BLaER1 (cell line): ENCODE data around the gene TMEM203.

Source experiments
- H3K27ac ChIP-seq: shearing (Covaris generic); formaldehyde crosslinking; 2 replicates; pipeline ENCODE4 v1.8.1; 2022
- H3K27me3 ChIP-seq: shearing (Covaris generic); formaldehyde crosslinking; 2 replicates; pipeline ENCODE4 v1.8.1; 2022
- H3K36me3 ChIP-seq: shearing (Covaris generic); formaldehyde crosslinking; 2 replicates; pipeline ENCODE4 v1.8.1; 2022
- H3K4me1 ChIP-seq: shearing (Covaris generic); formaldehyde crosslinking; 2 replicates; pipeline ENCODE4 v1.8.1; 2022
- H3K4me2 ChIP-seq: shearing (Covaris generic); formaldehyde crosslinking; 2 replicates; pipeline ENCODE4 v1.8.1; 2022
- H3K4me3 ChIP-seq: shearing (Covaris generic); formaldehyde crosslinking; 2 replicates; pipeline ENCODE4 v1.8.1; 2022
- H3K9ac ChIP-seq: shearing (Covaris generic); formaldehyde crosslinking; 2 replicates; pipeline ENCODE4 v1.8.1; 2022
- H3K9me3 ChIP-seq: shearing (Covaris generic); formaldehyde crosslinking; 2 replicates; pipeline ENCODE4 v1.8.1; 2022
- H4K20me1 ChIP-seq: shearing (Covaris generic); formaldehyde crosslinking; 2 replicates; pipeline ENCODE4 v1.8.1; 2022
- Cebpa-rat ChIP-seq: shearing (Covaris generic); IDR thresholded peaks from 2 replicates; pipeline ENCODE4 v1.8.1; 2022

Gene TMEM203

GRCh38 chr9:137162505-137163364 lies 42.7 kb downstream of the TMEM203 start:
- Histone ChIP-seq H3K4me2 (no peak overlapping the region), H3K27ac (no peak overlapping the region)

GRCh38 chr9:137161558-137162486 lies 43.6 kb downstream of the TMEM203 start:
- H3K9me3 ChIP-seq = no peaks in the 10 kb centered on the region
- H3K36me3 ChIP-seq = peaks cover 21% of the 10 kb centered on the region; the same call in 1 of the 2 replicates
- H3K27me3 ChIP-seq = peaks cover 5% of the 10 kb centered on the region; the same call in 1 of the 2 replicates
- peaks cover 46% of the 10 kb centered on the region for H4K20me1 ChIP-seq
- H3K4me2 ChIP-seq = no peak overlapping the region
- no peak for TF ChIP-seq Cebpa-rat
- H3K9ac ChIP-seq = no peak overlapping the region
- H3K4me3 ChIP-seq = no peak overlapping the region
- no peak overlapping the region for H3K27ac ChIP-seq
- H3K4me1 ChIP-seq = peaks cover 63% of the 10 kb centered on the region

More at GRCh38 chr9:137162505-137163364, 42.7 kb downstream of the TMEM203 start:
- H4K20me1 ChIP-seq = peaks cover 55% of the 10 kb centered on the region
- H3K27me3 ChIP-seq = peaks cover 12% of the 10 kb centered on the region; the same call in 1 of the 2 replicates
- TF ChIP-seq Cebpa-rat = no peak
- no peak overlapping the region for H3K9ac ChIP-seq
- no peaks in the 10 kb centered on the region for H3K9me3 ChIP-seq
- peaks cover 21% of the 10 kb centered on the region; the same call in 1 of the 2 replicates for H3K36me3 ChIP-seq
- H3K4me1 ChIP-seq = peaks cover 64% of the 10 kb centered on the region
- H3K4me3 ChIP-seq = no peak overlapping the region

DNA sequence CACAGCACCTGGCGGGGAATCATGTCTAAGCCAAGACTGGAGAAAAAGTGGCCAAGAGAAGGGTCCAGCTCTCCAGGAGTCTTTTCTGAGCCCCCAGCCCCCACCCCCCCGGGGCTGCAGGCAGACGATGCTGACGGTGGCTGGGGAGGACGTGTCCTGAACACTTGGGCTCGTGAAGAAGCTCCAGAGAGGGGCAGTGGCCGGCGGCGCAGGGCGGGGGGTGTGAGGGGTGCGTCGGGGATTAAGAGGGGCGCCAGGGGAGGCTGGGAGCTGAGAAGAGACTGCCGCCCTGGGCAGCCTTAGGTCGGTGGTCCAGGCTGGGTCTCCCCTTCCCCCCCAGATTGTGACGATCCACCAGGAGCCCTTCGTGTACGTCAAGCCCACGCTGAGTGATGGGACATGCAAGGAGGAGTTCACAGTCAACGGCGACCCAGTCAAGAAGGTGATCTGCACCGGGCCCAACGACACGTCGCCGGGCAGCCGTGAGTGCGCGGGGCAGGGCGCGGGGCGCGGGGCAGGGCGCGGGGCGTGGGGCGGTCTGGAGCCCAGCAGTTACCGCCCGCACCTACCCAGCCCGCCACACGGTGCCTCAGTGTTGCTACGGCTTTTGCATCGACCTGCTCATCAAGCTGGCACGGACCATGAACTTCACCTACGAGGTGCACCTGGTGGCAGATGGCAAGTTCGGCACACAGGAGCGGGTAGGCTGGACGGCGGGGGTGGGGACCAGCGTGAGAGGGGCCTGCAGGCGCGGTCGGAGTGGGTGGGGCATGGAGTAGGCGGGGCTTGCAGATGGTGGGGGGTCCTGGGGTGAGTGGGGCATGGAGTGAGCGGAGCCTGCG lies 44.5 kb downstream of the TMEM203 start:
- Histone ChIP-seq H3K4me2 (no peak overlapping the region), H3K27ac (no peak overlapping the region), H3K9ac (no peak overlapping the region), H3K27me3 (no peaks in the 10 kb centered on the region), H3K9me3 (no peaks in the 10 kb centered on the region), H3K36me3 (peaks cover 21% of the 10 kb centered on the region; the same call in 1 of the 2 replicates), H3K4me3 (no peak overlapping the region), H4K20me1 (peaks cover 37% of the 10 kb centered on the region), H3K4me1 (peaks cover 54% of the 10 kb centered on the region)
- no peak for TF ChIP-seq Cebpa-rat

- no peak overlapping the region for H3K4me3 ChIP-seq
- H3K27ac ChIP-seq = no peak overlapping the region
- no peak overlapping the region for H3K9ac ChIP-seq
- peaks cover 28% of the 10 kb centered on the region for H4K20me1 ChIP-seq
- peak overlapping the region; percentile 96 for H3K4me2 ChIP-seq
- no peaks in the 10 kb centered on the region for H3K27me3 ChIP-seq
- peaks cover 45% of the 10 kb centered on the region for H3K4me1 ChIP-seq
- peaks cover 15% of the 10 kb centered on the region; the same call in 1 of the 2 replicates for H3K36me3 ChIP-seq
- TF ChIP-seq Cebpa-rat = no peak
- no peaks in the 10 kb centered on the region for H3K9me3 ChIP-seq
Observed at GRCh38 chr9:137160054-137160425, 45.4 kb downstream of the TMEM203 start.

DNA sequence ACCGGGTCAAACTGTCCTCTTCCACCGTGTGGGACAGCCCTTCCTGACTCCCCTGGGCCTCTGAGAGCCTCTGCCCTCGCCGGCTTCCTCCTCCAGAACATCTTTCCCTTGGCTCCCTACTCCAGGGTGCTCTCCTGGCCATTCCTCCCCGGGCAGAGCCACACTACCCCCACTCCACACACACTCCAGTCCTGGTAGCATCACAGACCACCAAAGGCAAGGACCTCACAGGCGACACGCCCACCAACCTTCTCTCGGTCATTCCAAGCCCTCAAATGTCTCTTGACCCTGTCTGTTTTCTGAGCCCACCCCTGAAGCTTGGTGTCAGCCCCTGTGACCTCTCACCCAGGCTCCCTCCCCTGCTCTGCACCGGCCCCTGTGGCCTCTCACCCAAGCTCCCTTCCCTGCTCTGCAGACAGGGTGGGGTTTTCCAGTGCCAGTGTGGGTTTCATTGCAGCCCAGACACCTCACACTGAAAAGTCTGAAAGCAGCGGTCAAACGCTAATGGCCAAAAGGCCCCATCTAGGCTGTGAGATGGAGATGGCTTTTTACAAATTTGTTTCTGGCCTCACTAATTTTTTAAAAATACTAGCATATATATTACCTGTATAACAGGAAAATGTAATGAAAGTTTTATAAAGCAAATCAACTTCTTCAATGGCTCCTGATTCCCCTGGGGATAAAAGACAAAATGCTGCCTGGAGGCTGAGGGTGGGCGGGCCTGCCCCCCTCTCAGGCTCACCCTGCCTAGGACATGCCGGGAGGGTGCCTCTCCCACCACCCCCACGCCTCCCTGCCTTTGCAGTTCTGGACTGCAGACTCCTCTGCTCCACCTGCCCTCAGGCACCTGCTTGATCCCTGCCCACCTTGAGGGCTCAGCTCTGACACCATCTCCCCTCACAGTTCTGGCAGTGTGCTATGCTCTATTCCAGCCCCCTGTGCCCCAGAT lies 46.1 kb downstream of the TMEM203 start:
- Histone ChIP-seq H3K27me3 (no peaks in the 10 kb centered on the region), H3K4me1 (peaks cover 38% of the 10 kb centered on the region), H4K20me1 (peaks cover 22% of the 10 kb centered on the region), H3K4me3 (peak overlapping the region; percentile 28; the same call in 1 of the 2 replicates), H3K27ac (peak overlapping the region; percentile 65), H3K9me3 (no peaks in the 10 kb centered on the region), H3K36me3 (peaks cover 10% of the 10 kb centered on the region; the same call in 1 of the 2 replicates), H3K4me2 (peak overlapping the region; percentile 96), H3K9ac (peak overlapping the region; percentile 63; the same call in 1 of the 2 replicates)
- no peak for TF ChIP-seq Cebpa-rat

GRCh38 chr9:137158625-137159024 lies 46.8 kb downstream of the TMEM203 start:
- Histone ChIP-seq H3K36me3 (peaks cover 3% of the 10 kb centered on the region; the same call in 1 of the 2 replicates), H4K20me1 (peaks cover 14% of the 10 kb centered on the region; the same call in 1 of the 2 replicates), H3K9ac (peak overlapping the region; percentile 63; the same call in 1 of the 2 replicates), H3K4me1 (peaks cover 36% of the 10 kb centered on the region), H3K27ac (peak overlapping the region; percentile 65), H3K4me3 (peak overlapping the region; percentile 28; the same call in 1 of the 2 replicates), H3K4me2 (peak overlapping the region; percentile 96), H3K9me3 (no peaks in the 10 kb centered on the region), H3K27me3 (no peaks in the 10 kb centered on the region)
- TF ChIP-seq Cebpa-rat = no peak

DNA sequence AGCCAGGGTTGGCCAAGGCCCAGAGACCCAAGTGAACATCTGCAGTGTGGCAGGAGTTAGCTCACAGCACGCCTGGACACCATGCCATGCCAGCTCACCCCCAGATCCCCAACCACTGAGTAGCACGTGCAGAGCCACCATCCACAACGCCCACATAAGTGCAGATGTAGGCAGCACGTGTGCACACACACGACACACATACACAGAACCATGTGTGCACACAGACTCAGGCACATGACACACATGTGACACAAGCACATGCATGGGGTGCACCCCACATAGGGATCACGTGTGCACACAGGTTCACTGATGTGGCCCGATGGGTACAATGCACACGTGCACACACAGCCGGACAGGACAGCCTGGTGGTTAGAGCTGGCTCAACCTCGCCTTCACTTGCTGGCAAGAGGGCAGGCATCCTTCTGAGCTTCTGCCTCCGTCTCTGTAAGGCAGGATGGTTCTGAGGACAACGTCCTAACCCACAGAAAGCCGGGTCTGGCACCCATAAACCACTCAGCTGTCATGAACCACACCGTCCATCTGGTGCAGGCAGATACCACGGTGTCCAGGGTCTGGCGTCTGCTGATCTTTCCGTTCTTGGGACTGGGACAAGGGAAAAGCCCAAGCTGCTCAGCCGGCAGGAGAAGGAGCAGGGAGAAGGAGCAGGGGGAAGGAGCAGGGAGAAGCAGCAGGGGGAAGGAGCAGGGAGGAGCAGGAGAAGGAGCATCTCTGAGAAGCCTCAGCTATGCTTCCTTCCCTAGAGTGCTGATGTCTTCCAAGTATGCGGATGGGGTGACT lies 47.6 kb downstream of the TMEM203 start:
- H3K27me3 ChIP-seq = no peaks in the 10 kb centered on the region
- no peak overlapping the region for H3K9ac ChIP-seq
- peak overlapping the region; percentile 96 for H3K4me2 ChIP-seq
- peaks cover 13% of the 10 kb centered on the region; the same call in 1 of the 2 replicates for H4K20me1 ChIP-seq
- H3K4me3 ChIP-seq = no peak overlapping the region
- peaks cover 36% of the 10 kb centered on the region for H3K4me1 ChIP-seq
- no peak overlapping the region for H3K27ac ChIP-seq
- H3K36me3 ChIP-seq = no peaks in the 10 kb centered on the region
- H3K9me3 ChIP-seq = no peaks in the 10 kb centered on the region
- no peak for TF ChIP-seq Cebpa-rat
